ENCODE measurements around the gene ADGRE3. TPM values are rescaled to one million over a fixed set of nuclear protein-coding genes. Genes with fewer than 3 reads are reported as not detected.

Gene ADGRE3, protein sequence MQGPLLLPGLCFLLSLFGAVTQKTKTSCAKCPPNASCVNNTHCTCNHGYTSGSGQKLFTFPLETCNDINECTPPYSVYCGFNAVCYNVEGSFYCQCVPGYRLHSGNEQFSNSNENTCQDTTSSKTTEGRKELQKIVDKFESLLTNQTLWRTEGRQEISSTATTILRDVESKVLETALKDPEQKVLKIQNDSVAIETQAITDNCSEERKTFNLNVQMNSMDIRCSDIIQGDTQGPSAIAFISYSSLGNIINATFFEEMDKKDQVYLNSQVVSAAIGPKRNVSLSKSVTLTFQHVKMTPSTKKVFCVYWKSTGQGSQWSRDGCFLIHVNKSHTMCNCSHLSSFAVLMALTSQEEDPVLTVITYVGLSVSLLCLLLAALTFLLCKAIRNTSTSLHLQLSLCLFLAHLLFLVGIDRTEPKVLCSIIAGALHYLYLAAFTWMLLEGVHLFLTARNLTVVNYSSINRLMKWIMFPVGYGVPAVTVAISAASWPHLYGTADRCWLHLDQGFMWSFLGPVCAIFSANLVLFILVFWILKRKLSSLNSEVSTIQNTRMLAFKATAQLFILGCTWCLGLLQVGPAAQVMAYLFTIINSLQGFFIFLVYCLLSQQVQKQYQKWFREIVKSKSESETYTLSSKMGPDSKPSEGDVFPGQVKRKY
- total RNA-seq (2022) (not detected in 2 replicates), Bru-seq, nascent RNA (percentile 4 among the genes with signal in this experiment), BruChase-seq, experiment 1, labeled RNA remaining after a 6-hour chase (percentile 8 among the genes with signal in this experiment), BruChase-seq, experiment 2, labeled RNA remaining after a 2-hour chase (percentile 4 among the genes with signal in this experiment)
- long read RNA-seq, partial matches to known transcripts = 0 of 2 reads
- long read RNA-seq, other reads (novel, unspliced or antisense) = 2 of 2 reads

DNA sequence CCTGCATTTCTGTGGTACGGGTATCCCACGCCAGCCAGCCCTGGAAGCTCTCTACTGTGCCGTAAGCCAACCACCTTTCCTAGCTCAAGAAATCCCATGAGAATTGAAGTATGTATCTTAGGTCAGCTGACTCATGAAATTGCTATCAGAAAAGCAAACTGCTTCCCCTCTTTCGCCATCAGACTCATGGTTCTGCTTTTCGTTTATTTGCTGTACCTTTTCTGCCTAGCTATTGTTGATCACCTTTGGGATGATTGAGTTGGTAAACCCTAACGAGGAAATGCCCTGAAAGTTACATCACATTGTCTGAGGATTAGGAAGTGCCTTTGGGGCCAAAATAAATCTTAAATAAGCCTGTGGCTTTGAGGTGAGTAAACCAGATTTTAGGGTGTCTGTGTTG is at the start of gene ADGRE3:
Gene ADGRE3, minus strand, starts transcription at position 81 of the 400 bp plus-strand sequence. Its CDS starts 74 bp downstream, at position 7.
- Mint-ChIP-seq H3K4me1 (ENCODE audit: low read depth, unreplicated experiment) (no peaks in the 10 kb centered on the region), H3K4me3 (ENCODE audit: low read depth, unreplicated experiment) (no peak within 1 kb of the TSS), H3K9me3 (ENCODE audit: low read depth, unreplicated experiment) (no peaks in the 10 kb centered on the region), H3K27ac (ENCODE audit: unreplicated experiment) (no peak within 1 kb of the TSS), H3K27me3 (ENCODE audit: unreplicated experiment) (peaks cover 39% of the 10 kb centered on the region), H3K36me3 (ENCODE audit: insufficient read depth, unreplicated experiment) (no peaks in the 10 kb centered on the region)
- TF ChIP-seq, protein P1, sequence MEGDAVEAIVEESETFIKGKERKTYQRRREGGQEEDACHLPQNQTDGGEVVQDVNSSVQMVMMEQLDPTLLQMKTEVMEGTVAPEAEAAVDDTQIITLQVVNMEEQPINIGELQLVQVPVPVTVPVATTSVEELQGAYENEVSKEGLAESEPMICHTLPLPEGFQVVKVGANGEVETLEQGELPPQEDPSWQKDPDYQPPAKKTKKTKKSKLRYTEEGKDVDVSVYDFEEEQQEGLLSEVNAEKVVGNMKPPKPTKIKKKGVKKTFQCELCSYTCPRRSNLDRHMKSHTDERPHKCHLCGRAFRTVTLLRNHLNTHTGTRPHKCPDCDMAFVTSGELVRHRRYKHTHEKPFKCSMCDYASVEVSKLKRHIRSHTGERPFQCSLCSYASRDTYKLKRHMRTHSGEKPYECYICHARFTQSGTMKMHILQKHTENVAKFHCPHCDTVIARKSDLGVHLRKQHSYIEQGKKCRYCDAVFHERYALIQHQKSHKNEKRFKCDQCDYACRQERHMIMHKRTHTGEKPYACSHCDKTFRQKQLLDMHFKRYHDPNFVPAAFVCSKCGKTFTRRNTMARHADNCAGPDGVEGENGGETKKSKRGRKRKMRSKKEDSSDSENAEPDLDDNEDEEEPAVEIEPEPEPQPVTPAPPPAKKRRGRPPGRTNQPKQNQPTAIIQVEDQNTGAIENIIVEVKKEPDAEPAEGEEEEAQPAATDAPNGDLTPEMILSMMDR (IDR thresholded peaks at IDR 0.05; ENCODE audit: unreplicated experiment) = no peak
- no TSS peak for BruUV-seq (replicated peaks)
- CTCF ChIA-PET = no interaction called here
- intact Hi-C loops (cut with micrococcal nuclease; ENCODE audit: unreplicated experiment) = no loop called here
- DNase-seq = no peak

DNA sequence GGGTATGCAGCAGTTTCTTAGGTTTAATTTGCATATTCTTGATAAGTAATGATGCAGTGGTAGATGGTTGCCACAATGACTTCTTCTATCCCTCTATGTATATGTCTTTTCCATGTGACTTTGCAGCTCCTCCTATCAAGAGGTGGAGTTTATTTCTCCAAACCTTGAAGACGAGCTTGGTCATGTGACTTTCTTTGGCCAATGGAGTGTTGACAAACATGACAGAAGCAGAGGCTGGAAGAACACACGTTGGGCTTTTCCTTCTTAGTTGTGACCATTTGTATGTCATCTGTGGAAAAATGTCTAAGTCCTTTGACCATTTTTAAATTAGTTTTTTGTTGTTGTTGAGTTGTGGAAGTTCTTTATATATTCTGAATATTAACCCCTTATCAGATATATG is 47.5 kb upstream of the ADGRE3 start:
- BruUV-seq (replicated peaks) = no TSS peak
- H3K4me3 Mint-ChIP-seq (ENCODE audit: low read depth, unreplicated experiment) = no peak overlapping the region
- intact Hi-C loops (cut with micrococcal nuclease; ENCODE audit: unreplicated experiment) = no loop called here
- TF ChIP-seq, protein P1 (IDR thresholded peaks at IDR 0.05; ENCODE audit: unreplicated experiment) = no peak
- H3K27ac Mint-ChIP-seq (ENCODE audit: unreplicated experiment) = no peak overlapping the region
- CTCF ChIA-PET = no interaction called here
- H3K4me1 Mint-ChIP-seq (ENCODE audit: low read depth, unreplicated experiment) = no peaks in the 10 kb centered on the region
- H3K27me3 Mint-ChIP-seq (ENCODE audit: unreplicated experiment) = no peaks in the 10 kb centered on the region
- no peak for DNase-seq
- H3K36me3 Mint-ChIP-seq (ENCODE audit: insufficient read depth, unreplicated experiment) = peaks cover 8% of the 10 kb centered on the region
- H3K9me3 Mint-ChIP-seq (ENCODE audit: low read depth, unreplicated experiment) = peaks cover 9% of the 10 kb centered on the region

DNA sequence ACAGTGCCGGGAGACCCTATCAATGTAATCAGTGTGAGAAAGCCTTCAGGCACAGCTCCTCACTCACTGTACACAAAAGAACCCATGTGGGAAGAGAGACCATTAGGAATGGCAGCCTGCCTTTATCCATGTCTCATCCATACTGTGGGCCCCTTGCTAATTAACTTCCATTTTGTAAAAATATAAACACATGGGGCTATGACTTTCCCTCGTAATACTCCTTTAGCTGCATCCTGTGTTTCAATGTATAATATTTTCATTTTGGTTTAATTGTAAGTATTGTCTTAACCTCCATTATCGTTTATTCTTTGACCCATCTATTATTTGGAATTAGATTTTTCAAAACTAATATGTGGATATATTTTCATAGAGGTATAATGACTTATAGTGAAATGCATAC is 44.5 kb upstream of the ADGRE3 start:
- no peak overlapping the region for H3K4me3 Mint-ChIP-seq (ENCODE audit: low read depth, unreplicated experiment)
- TF ChIP-seq, protein P1 (IDR thresholded peaks at IDR 0.05; ENCODE audit: unreplicated experiment) = no peak
- DNase-seq = no peak
- H3K4me1 Mint-ChIP-seq (ENCODE audit: low read depth, unreplicated experiment) = no peaks in the 10 kb centered on the region
- H3K27me3 Mint-ChIP-seq (ENCODE audit: unreplicated experiment) = no peaks in the 10 kb centered on the region
- H3K9me3 Mint-ChIP-seq (ENCODE audit: low read depth, unreplicated experiment) = peaks cover 6% of the 10 kb centered on the region
- H3K36me3 Mint-ChIP-seq (ENCODE audit: insufficient read depth, unreplicated experiment) = peaks cover 8% of the 10 kb centered on the region
- CTCF ChIA-PET = no interaction called here
- no peak overlapping the region for H3K27ac Mint-ChIP-seq (ENCODE audit: unreplicated experiment)
- intact Hi-C loops (cut with micrococcal nuclease; ENCODE audit: unreplicated experiment) = no loop called here
- BruUV-seq (replicated peaks) = no TSS peak

DNA sequence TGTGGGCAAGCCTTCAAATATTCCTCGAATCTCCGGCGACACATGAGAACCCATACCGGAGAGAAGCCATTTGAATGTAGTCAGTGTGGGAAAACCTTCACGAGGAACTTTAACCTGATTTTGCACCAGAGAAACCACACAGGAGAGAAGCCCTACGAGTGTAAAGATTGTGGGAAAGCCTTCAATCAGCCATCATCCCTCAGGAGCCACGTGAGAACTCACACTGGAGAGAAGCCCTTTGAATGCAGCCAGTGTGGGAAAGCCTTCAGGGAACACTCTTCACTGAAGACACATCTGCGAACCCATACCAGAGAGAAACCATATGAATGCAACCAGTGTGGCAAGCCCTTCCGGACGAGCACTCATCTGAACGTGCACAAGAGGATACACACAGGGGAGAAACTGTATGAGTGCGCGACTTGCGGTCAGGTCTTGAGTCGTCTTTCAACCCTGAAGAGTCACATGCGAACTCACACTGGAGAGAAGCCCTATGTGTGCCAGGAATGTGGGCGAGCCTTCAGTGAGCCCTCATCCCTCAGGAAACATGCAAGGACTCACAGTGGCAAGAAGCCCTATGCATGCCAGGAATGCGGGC is 44.0 kb upstream of the ADGRE3 start:
- H3K27me3 Mint-ChIP-seq (ENCODE audit: unreplicated experiment) = no peaks in the 10 kb centered on the region
- TF ChIP-seq, protein P1 (IDR thresholded peaks at IDR 0.05; ENCODE audit: unreplicated experiment) = no peak
- H3K27ac Mint-ChIP-seq (ENCODE audit: unreplicated experiment) = no peak overlapping the region
- CTCF ChIA-PET = no interaction called here
- no peaks in the 10 kb centered on the region for H3K4me1 Mint-ChIP-seq (ENCODE audit: low read depth, unreplicated experiment)
- peaks cover 6% of the 10 kb centered on the region for H3K9me3 Mint-ChIP-seq (ENCODE audit: low read depth, unreplicated experiment)
- intact Hi-C loops (cut with micrococcal nuclease; ENCODE audit: unreplicated experiment) = no loop called here
- H3K36me3 Mint-ChIP-seq (ENCODE audit: insufficient read depth, unreplicated experiment) = peaks cover 8% of the 10 kb centered on the region
- no peak overlapping the region for H3K4me3 Mint-ChIP-seq (ENCODE audit: low read depth, unreplicated experiment)
- BruUV-seq (replicated peaks) = no TSS peak
- DNase-seq = no peak
